Activated T-cell treated with anti-CD3 and anti-CD28 coated beads, Interleukin-2, amount 50 U/mL, for 72 hours (primary cell): Measurements from ENCODE around the gene MYEF2. TPM values are rescaled to one million over a fixed set of nuclear protein-coding genes. Genes with fewer than 3 reads are reported as not detected.

ENCODE experiments used
- ATAC-seq, 2 donors: fragments of 150-1000 bp; cut with Tn5 transposase; replicated peaks in 1 of 2; 2 replicates each; pipeline ENCODE4 v1.10.0; 2021; ENCODE audit warnings: moderate library complexity in 2 of 2, mild to moderate bottlenecking in 1 of 2
- DNase-seq, 2 donors: peaks; one replicate each; pipeline ENCODE4 v3.0.0; 2021 to 2022; ENCODE audit warnings: mixed read lengths in 1 of 2
- H3K27ac Mint-ChIP-seq: one replicate; pipeline ENCODE4 v1.8.0; 2022; ENCODE audit warnings: mild to moderate bottlenecking, moderate library complexity, mixed read lengths
- H3K27me3 Mint-ChIP-seq: one replicate; pipeline ENCODE4 v1.8.0; 2022; ENCODE audit warnings: low read depth, mixed read lengths
- H3K36me3 Mint-ChIP-seq, 2 donors: one replicate each; pipeline ENCODE4 v1.8.0; 2022; ENCODE audit warnings: mixed read lengths in 2 of 2, mild to moderate bottlenecking in 1 of 2; ENCODE audit not compliant: insufficient read depth in 2 of 2
- H3K4me1 Mint-ChIP-seq: one replicate; pipeline ENCODE4 v1.8.0; 2022; ENCODE audit warnings: low read depth, mixed read lengths
- H3K4me3 Mint-ChIP-seq, 2 donors: one replicate each; pipeline ENCODE4 v1.8.0; 2022; ENCODE audit warnings: mild to moderate bottlenecking in 2 of 2, mixed read lengths in 2 of 2, moderate library complexity in 2 of 2
- H3K9me3 Mint-ChIP-seq, 2 donors: one replicate each; pipeline ENCODE4 v1.8.0; 2022; ENCODE audit warnings: mixed read lengths in 2 of 2
- total RNA-seq, 2 donors: library from RNA; stranded (reverse); gene quantifications; one replicate each; pipeline ENCODE4 v1.2.3, GENCODE V29; 2022

Gene MYEF2
- total RNA-seq, 2 donors from 2014 or later, result 44.2 to 47.6 TPM

DNA sequence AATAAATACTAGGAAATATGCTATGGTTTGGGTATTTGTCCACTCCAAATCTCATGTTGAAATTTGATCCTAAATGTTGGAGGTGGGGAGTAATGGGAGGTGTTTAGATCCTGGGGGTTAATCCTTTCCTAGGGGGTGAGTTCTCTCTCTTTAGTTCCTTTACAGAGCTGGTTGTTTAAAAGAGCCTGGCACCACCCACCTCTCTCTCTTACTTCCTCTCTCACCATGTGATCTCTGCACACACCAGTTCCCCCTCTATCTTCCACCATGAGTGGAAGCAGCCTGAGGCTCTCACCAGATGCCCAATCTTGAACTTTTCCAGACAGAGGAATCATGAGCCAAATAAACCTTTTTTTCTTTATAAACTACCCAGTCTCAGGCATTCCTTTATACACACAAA is 46.8 kb downstream of the MYEF2 start:
- no peak overlapping the region for H3K27ac Mint-ChIP-seq
- no peaks in the 10 kb centered on the region for H3K4me1 Mint-ChIP-seq
- H3K9me3 Mint-ChIP-seq, result no peaks in the 10 kb centered on the region
- DNase-seq (no peak), ATAC-seq (no peak)
- peaks cover 6% of the 10 kb centered on the region for H3K27me3 Mint-ChIP-seq
- no peaks in the 10 kb centered on the region for H3K36me3 Mint-ChIP-seq
- no peak overlapping the region for H3K4me3 Mint-ChIP-seq

GRCh38 chr15:48126667-48127355 is 51.3 kb downstream of the MYEF2 start:
- DNase-seq (no peak), ATAC-seq (no peak)
- peaks cover 17% of the 10 kb centered on the region for H3K27me3 Mint-ChIP-seq
- no peaks in the 10 kb centered on the region for H3K9me3 Mint-ChIP-seq
- no peak overlapping the region for H3K4me3 Mint-ChIP-seq
- H3K4me1 Mint-ChIP-seq, result no peaks in the 10 kb centered on the region
- no peak overlapping the region for H3K27ac Mint-ChIP-seq
- H3K36me3 Mint-ChIP-seq, result no peaks in the 10 kb centered on the region

DNA sequence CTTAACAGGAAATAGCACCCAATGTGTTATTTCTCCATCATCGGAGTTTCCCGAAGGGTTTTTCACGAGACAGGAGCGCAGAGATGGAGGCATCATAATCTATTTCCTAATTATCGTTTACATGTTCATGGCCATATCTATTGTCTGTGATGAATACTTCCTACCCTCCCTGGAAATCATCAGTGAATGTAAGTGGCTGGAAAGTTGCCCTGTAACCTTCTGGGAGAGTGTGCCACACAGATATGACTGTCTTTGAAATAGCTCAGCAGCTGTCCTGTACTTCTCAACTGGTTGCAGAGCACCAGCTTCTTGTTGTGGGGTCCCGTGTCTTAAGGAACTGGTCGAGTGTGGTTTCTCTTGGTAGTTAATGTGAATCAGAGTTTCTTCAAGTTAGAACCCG is 56.2 kb downstream of the MYEF2 start:
- no peaks in the 10 kb centered on the region for H3K36me3 Mint-ChIP-seq
- DNase-seq (no peak), ATAC-seq (no peak)
- H3K27ac Mint-ChIP-seq, result no peak overlapping the region
- H3K4me3 Mint-ChIP-seq, result no peak overlapping the region
- peaks cover 17% of the 10 kb centered on the region for H3K27me3 Mint-ChIP-seq
- H3K4me1 Mint-ChIP-seq, result no peaks in the 10 kb centered on the region
- peaks cover 0 to 3% of the 10 kb centered on the region in 2 donors for H3K9me3 Mint-ChIP-seq

- Mint-ChIP-seq H3K9me3 (peaks cover 0 to 3% of the 10 kb centered on the region in 2 donors), H3K27me3 (peaks cover 13% of the 10 kb centered on the region), H3K27ac (no peak within 1 kb of the TSS), H3K4me3 (no peak within 1 kb of the TSS), H3K36me3 (no peaks in the 10 kb centered on the region), H3K4me1 (no peaks in the 10 kb centered on the region)
- ATAC-seq (no peak), DNase-seq (no peak)
Observed at GRCh38 chr15:48120745-48121144, 57.4 kb downstream of the MYEF2 start, which contains the start of gene SLC24A5. SLC24A5 (plus strand) TSS chr15:48120990; CDS start chr15:48121045, 55 bp downstream.

DNA sequence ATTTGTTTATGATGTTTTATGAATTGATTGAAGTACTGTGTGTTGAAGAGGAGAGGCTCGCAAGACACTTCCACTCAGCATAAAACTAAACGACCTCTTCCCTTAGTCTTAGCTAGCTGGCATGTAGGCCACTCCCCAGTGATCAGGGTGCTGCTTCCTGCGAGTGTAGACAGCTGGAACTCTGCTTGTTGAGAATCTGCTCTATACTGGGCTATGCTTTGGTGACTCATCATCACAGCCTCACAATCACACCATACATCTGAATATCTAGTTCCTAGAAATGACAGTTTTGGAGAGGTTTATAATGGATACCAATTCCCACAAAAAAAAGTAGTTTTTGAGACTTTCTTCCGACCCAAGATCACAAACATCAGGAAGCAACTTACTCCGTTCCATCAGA is 58.8 kb downstream of the MYEF2 start:
- Mint-ChIP-seq H3K9me3 (peaks cover 0 to 3% of the 10 kb centered on the region in 2 donors), H3K27ac (no peak overlapping the region), H3K4me1 (no peaks in the 10 kb centered on the region), H3K27me3 (peaks cover 11% of the 10 kb centered on the region), H3K36me3 (no peaks in the 10 kb centered on the region), H3K4me3 (no peak overlapping the region)
- DNase-seq (no peak), ATAC-seq (no peak)

DNA sequence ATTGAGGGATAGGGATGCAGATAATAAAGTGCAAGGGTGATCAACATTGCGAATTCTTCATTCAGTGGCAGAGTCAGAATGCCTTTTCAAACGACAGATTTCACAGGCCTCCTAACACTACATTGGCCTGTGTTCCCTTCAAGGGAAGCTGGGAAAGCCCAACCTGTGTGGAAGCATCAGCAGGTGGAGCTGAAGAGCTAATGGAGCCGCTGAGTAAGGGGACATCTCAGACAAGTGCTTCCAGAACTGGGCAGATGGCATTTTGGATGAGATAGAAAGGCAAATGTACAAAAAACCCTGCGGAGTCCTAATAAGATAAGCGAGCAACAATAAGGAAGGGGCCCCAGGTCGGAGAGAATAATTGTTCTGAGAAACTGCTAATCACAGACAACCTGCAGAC is 65.9 kb downstream of the MYEF2 start:
- Mint-ChIP-seq H3K4me3 (no peak overlapping the region), H3K27me3 (peaks cover 18% of the 10 kb centered on the region), H3K36me3 (no peaks in the 10 kb centered on the region), H3K9me3 (no peaks in the 10 kb centered on the region), H3K4me1 (no peaks in the 10 kb centered on the region), H3K27ac (no peak overlapping the region)
- no peak for ATAC-seq
- no peak for DNase-seq

GRCh38 chr15:48109856-48110531 is 68.1 kb downstream of the MYEF2 start:
- H3K4me3 Mint-ChIP-seq, result no peak overlapping the region
- no peak overlapping the region for H3K27ac Mint-ChIP-seq
- H3K36me3 Mint-ChIP-seq, result no peaks in the 10 kb centered on the region
- DNase-seq, result no peak
- peaks cover 33% of the 10 kb centered on the region for H3K27me3 Mint-ChIP-seq
- no peaks in the 10 kb centered on the region for H3K9me3 Mint-ChIP-seq
- H3K4me1 Mint-ChIP-seq, result no peaks in the 10 kb centered on the region
- no peak for ATAC-seq

- Mint-ChIP-seq H3K36me3 (no peaks in the 10 kb centered on the region), H3K27ac (no peak overlapping the region), H3K4me3 (no peak overlapping the region), H3K9me3 (no peaks in the 10 kb centered on the region), H3K4me1 (no peaks in the 10 kb centered on the region), H3K27me3 (peaks cover 31% of the 10 kb centered on the region)
- DNase-seq, result no peak
- no peak for ATAC-seq
Observed at GRCh38 chr15:48109212-48109611, 68.9 kb downstream of the MYEF2 start.

DNA sequence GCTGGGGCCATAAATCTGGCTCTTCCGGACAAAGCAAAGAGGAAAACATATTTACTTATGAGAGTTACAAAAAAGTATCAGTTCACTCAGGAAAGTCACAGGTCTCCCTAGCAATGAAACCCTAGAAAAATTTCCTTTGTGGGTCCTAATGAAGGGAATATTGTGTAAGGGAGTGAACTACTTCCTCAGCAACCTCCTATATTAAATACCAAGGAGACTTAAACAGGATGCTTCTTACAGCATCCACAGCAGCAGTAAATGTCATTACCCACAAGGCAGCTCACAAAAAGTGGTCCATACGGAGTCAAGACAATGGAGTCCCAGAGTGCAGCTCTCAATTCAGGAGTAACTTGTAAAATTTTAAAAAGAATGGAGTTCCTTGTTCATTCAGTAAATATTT is 72.2 kb downstream of the MYEF2 start:
- Mint-ChIP-seq H3K4me3 (no peak overlapping the region), H3K4me1 (no peaks in the 10 kb centered on the region), H3K27ac (no peak overlapping the region), H3K36me3 (no peaks in the 10 kb centered on the region), H3K9me3 (no peaks in the 10 kb centered on the region), H3K27me3 (peaks cover 48% of the 10 kb centered on the region)
- ATAC-seq (no peak), DNase-seq (no peak)

DNA sequence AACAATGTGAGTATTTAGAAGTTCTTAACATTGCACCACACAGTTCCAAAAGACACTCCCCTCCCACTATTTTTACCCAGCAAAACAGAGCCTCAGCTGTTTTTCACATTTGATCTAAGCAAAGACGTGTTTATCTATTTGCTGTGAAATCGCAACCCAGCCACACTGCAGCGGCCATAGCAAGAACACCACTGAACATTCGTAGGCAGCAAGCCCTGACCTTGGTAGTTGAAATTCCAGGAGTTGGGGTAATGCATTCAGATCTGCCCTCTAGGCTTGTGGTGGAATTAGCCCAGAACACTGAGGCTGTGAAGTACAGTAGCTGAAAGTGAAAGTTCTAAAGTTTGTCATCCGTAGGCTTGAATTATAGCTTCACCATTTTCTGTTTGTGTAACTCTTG is 74.4 kb downstream of the MYEF2 start:
- Mint-ChIP-seq H3K27me3 (peaks cover 55% of the 10 kb centered on the region), H3K9me3 (no peaks in the 10 kb centered on the region), H3K4me1 (no peaks in the 10 kb centered on the region), H3K4me3 (no peak overlapping the region), H3K27ac (no peak overlapping the region), H3K36me3 (no peaks in the 10 kb centered on the region)
- DNase-seq (no peak), ATAC-seq (no peak)

- Mint-ChIP-seq H3K27ac (no peak overlapping the region), H3K27me3 (peaks cover 51% of the 10 kb centered on the region), H3K4me1 (no peaks in the 10 kb centered on the region), H3K4me3 (no peak overlapping the region), H3K36me3 (no peaks in the 10 kb centered on the region), H3K9me3 (no peaks in the 10 kb centered on the region)
- DNase-seq (no peak), ATAC-seq (no peak)
Observed at GRCh38 chr15:48102167-48102566, 75.9 kb downstream of the MYEF2 start.

- Mint-ChIP-seq H3K36me3 (no peaks in the 10 kb centered on the region), H3K27ac (no peak overlapping the region), H3K27me3 (peaks cover 44% of the 10 kb centered on the region), H3K9me3 (no peaks in the 10 kb centered on the region), H3K4me1 (no peaks in the 10 kb centered on the region), H3K4me3 (no peak overlapping the region)
- DNase-seq, result no peak
- no peak for ATAC-seq
Observed at GRCh38 chr15:48101376-48101961, 76.6 kb downstream of the MYEF2 start.

DNA sequence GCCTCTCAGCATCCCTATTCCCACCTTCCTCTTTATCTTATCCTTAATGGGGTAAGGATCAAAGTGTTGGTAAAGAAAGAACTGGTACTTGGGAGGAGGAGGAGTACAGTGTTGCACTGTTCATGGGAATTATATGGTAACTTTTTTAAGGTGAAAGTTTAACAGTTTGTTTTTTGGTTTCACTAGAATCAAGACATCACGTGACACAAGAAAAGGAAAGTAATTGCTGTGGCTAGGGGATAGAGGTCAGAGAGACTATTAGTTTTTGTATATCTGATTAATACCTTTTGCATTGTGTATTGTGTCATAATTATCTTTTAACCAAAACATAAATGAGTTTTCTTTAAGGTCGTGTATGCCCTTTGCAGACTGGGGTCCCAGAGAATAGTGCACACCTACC is 80.8 kb downstream of the MYEF2 start:
- Mint-ChIP-seq H3K36me3 (no peaks in the 10 kb centered on the region), H3K4me1 (no peaks in the 10 kb centered on the region), H3K27me3 (peaks cover 21% of the 10 kb centered on the region), H3K9me3 (no peaks in the 10 kb centered on the region), H3K27ac (no peak overlapping the region), H3K4me3 (no peak overlapping the region)
- ATAC-seq (no peak), DNase-seq (no peak)
